H1 (cell line): ENCODE results near the gene OR10G2. TPM values are rescaled to one million over a fixed set of nuclear protein-coding genes. Genes with fewer than 3 reads are reported as not detected.

Experiments used
- ASH2L ChIP-seq: fragments of 200-600, 300-600 bp; sonication (generic); IDR thresholded peaks from one replicate; pipeline ENCODE4 v1.7.1; 2017; ENCODE audit warnings: low read length
- CBX5 ChIP-seq: fragments of 300-800, 300-1000 bp; sonication (generic); IDR thresholded peaks from 2 replicates; pipeline ENCODE4 v1.7.1; 2016; ENCODE audit warnings: antibody characterized with exemption, low read length, low read depth
- CHD7 ChIP-seq: fragments of 300-600 bp; sonication (generic); IDR thresholded peaks from 2 replicates; pipeline ENCODE4 v1.7.1; 2012; ENCODE audit warnings: low read length, moderate library complexity, mild to moderate bottlenecking, inconsistent platforms; ENCODE audit not compliant: insufficient replicate concordance
- EP300 ChIP-seq, 2 experiments: IDR thresholded peaks; 1 replicate in 1 of 2; 2 replicates in 1 of 2; pipeline ENCODE4 v1.6.1; 2011 to 2012; ENCODE audit warnings: low read depth in 2 of 2, low read length in 2 of 2, mild to moderate bottlenecking in 2 of 2, borderline replicate concordance in 1 of 2, inconsistent platforms in 1 of 2, moderate library complexity in 1 of 2
- NRF1 ChIP-seq: IDR thresholded peaks from 2 replicates; pipeline ENCODE4 v1.6.1; 2011; ENCODE audit warnings: mild to moderate bottlenecking, low read depth, low read length, improper control_type of control experiment
- TAF1 ChIP-seq: IDR thresholded peaks from 2 replicates; pipeline ENCODE4 v1.6.1; 2011; ENCODE audit warnings: mild to moderate bottlenecking, low read depth, low read length
- polyA plus RNA-seq, 7 experiments: library from polyadenylated mRNA; depleted of rRNA in 3 of 7; stranded (reverse) in 5 of 7; unstranded in 2 of 7; fragments of >200 nt in 5 of 7; fragments of 200-250 nt in 2 of 7; gene quantifications; 1 replicate in 5 of 7; 2 replicates in 1 of 7; 4 replicates in 1 of 7; pipeline versions ENCODE4 v1.2.1 to v1.2.3, GENCODE V29; 2011 to 2013; ENCODE audit warnings: missing spikeins in 2 of 7, mixed read lengths in 2 of 7
- total RNA-seq: library from RNA; stranded (reverse); fragmentation: NEBNext Ultra II Directional; extraction: Animal tissue kit (Norgen Biotek cat#: 25700); gene quantifications from 2 replicates; pipeline ENCODE4 v1.2.1, GENCODE V29; 2021

OR10G2 gene
- total and polyA plus RNA-seq, 2 of the 8 experiments (the other 6 are each of a cell fraction or from before 2014, with no cell fraction given), result not detected

GRCh38 chr14:21672116-21672515 is 37.4 kb upstream of the OR10G2 start (continued):
- no peak for TF ChIP-seq CHD7
- no peak for TF ChIP-seq ASH2L
- no peak for TF ChIP-seq TAF1
- TF ChIP-seq NRF1, result no peak
- no peak for TF ChIP-seq CBX5
- TF ChIP-seq EP300 (IDR thresholded peaks at IDR 0.05; ENCODE audit: borderline replicate concordance in 1 of 2, low read depth in 2 of 2, low read length in 2 of 2), result no peak
